Dendritic cell treated with granulocyte-macrophage colony-stimulating factor and Interleukin-4, amounts not matched to agents 40 ng/mL and 50 ng/mL, for 4 days (primary cell): Measurements from ENCODE around the gene MYH13.
A peak's percentile ranks its signal among the peaks of the same experiment; 100 is the strongest.

Source experiments
- H3K27ac Mint-ChIP-seq: one replicate; pipeline ENCODE4 v1.8.0; 2022; ENCODE audit warnings: mild to moderate bottlenecking, mixed read lengths
- H3K27me3 Mint-ChIP-seq: one replicate; pipeline ENCODE4 v1.8.0; 2022; ENCODE audit warnings: mild to moderate bottlenecking, mixed read lengths
- H3K36me3 Mint-ChIP-seq: one replicate; pipeline ENCODE4 v1.8.0; 2022; ENCODE audit warnings: low read depth, mixed read lengths
- H3K4me1 Mint-ChIP-seq: one replicate; pipeline ENCODE4 v1.8.0; 2022; ENCODE audit warnings: low read depth, mixed read lengths
- H3K4me3 Mint-ChIP-seq: one replicate; pipeline ENCODE4 v1.8.0; 2022; ENCODE audit warnings: mild to moderate bottlenecking, moderate library complexity, mixed read lengths
- H3K9me3 Mint-ChIP-seq: one replicate; pipeline ENCODE4 v1.8.0; 2022; ENCODE audit warnings: mixed read lengths
- intact Hi-C: fragments of 100-400 bp; cut with micrococcal nuclease; formaldehyde crosslinking; loops from one replicate; pipeline ENCODE4 v1.15.0; 2022

The MYH13 gene

DNA sequence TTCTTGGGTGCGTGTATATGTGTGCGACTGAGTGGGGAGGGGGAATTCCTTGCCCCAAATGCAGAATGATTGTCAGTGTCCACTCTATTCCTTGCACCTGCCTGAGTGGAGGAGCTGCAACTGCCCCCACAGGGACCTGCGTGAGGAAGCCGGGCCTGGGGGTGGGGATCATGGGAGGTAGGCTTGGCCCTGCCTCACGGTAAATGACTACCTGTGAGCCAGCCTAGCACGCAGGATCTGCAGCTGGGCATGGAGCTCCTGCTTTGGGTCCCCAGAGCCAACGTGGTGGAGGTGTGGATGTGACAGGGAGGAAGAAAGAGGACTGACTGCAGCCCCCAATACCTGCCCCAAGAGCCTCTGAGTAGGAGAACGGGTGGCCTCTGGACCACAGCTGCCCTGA, 97.4 kb downstream of the MYH13 start:
- peaks cover 8% of the 10 kb centered on the region for H3K4me1 Mint-ChIP-seq
- H3K36me3 Mint-ChIP-seq = no peaks in the 10 kb centered on the region
- peaks cover 8% of the 10 kb centered on the region for H3K9me3 Mint-ChIP-seq
- intact Hi-C loops = no loop called here
- H3K4me3 Mint-ChIP-seq = no peak overlapping the region
- H3K27me3 Mint-ChIP-seq = peaks cover 11% of the 10 kb centered on the region
- no peak overlapping the region for H3K27ac Mint-ChIP-seq

DNA sequence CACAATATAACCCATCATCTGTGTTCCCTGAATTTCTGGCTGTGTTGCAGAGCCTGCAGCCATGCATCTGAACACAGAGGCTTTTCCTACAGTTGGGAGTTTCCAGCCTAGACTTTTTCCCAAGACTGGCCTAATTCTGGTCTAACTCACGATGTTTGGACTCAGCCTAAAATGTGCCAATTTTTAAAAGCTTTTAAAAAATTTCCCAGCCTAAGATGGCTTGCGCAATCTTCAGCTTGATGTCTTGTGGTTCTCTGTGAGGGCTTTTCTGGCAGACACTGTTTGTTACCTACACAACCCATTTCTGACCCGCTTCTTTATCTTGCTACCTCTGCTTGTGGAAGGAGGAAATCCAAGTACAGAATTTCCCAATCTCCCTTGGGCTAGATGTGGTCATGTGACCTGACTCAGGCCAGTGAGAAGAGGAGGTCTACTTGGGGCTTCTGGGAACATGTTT, 101.7 kb downstream of the MYH13 start:
- intact Hi-C loops = no loop called here
- H3K9me3 Mint-ChIP-seq = peaks cover 15% of the 10 kb centered on the region
- H3K4me3 Mint-ChIP-seq = no peak overlapping the region
- peaks cover 8% of the 10 kb centered on the region for H3K4me1 Mint-ChIP-seq
- peaks cover 9% of the 10 kb centered on the region for H3K27me3 Mint-ChIP-seq
- H3K27ac Mint-ChIP-seq = no peak overlapping the region
- no peaks in the 10 kb centered on the region for H3K36me3 Mint-ChIP-seq

DNA sequence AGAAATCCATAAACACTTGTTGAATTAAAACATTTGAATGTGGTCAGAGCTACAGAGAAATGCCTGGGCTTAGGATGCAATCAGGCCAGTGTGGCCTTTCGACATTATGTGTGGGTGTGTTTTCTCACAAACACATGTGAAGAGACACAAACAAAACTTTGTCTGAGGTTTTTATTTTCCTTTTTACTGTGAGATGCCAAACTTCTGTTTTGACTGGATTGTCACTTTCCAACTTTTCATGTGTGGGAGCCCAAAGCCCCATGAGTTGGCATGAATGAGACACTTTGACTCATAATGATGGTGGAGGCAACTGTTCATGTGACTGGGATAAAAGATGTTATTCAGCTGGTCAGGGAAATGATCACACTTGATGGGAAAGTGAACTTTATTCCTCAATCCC, 102.5 kb downstream of the MYH13 start:
- intact Hi-C loops = no loop called here
- Mint-ChIP-seq H3K4me3 (no peak overlapping the region), H3K4me1 (peaks cover 8% of the 10 kb centered on the region), H3K9me3 (peaks cover 15% of the 10 kb centered on the region), H3K36me3 (no peaks in the 10 kb centered on the region), H3K27ac (no peak overlapping the region), H3K27me3 (peaks cover 9% of the 10 kb centered on the region)

DNA sequence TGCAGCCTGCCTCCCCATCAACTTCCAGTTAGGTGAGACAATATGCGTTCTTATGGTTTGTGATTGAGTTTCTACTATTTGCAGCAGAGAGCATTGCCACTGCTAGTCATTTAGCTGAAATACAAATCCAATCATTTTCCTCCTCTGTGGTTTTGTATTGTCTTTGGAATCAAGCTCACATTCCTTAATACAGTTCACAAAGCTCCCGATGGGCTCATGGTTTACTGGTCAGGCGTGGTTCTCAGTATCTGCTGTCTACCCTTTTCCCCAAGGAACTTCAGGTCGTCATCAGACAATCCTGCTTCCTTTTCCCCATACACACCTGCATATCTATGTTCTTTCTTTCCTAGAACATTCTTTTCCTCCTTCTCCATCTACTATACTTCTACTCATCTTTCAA, 104.8 kb downstream of the MYH13 start:
- Mint-ChIP-seq H3K4me3 (no peak overlapping the region), H3K27ac (no peak overlapping the region)

DNA sequence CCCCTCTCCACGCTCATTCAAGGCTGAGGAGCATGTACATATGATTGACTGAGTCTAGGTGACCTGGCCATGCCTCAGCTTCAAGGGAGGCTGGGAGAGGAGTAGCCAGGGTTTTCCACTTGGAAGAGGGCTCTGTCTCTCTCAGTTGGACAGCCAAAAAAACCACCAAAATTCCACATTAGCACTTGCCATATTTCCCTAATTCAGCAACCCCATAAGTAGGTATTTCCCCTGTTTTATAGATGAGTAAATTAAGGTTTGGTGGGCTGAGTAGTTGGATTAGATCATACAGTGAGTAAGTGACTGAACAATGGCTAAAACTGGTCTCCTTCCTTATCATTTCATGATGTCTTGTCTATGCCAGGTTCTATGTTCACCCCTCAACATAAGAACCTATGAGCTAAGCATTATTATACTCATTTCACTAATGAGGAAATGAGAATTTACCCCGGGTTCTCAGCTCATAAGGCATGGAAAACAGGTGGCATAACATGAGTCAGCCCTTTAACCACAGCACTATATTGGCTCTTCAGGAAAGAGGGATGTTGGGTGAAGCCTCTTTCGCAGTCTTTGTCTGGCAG, 106.4 kb downstream of the MYH13 start:
- intact Hi-C loops = no loop called here
- Mint-ChIP-seq H3K36me3 (no peaks in the 10 kb centered on the region), H3K9me3 (peaks cover 10% of the 10 kb centered on the region), H3K4me1 (peaks cover 1% of the 10 kb centered on the region), H3K27ac (no peak overlapping the region), H3K4me3 (no peak overlapping the region), H3K27me3 (peaks cover 6% of the 10 kb centered on the region)

More for the DNA sequence above, 104.8 kb downstream of the MYH13 start:
- Mint-ChIP-seq H3K27me3 (peaks cover 10% of the 10 kb centered on the region), H3K9me3 (peaks cover 15% of the 10 kb centered on the region), H3K4me1 (peaks cover 8% of the 10 kb centered on the region), H3K36me3 (no peaks in the 10 kb centered on the region)
- intact Hi-C loops = no loop called here

DNA sequence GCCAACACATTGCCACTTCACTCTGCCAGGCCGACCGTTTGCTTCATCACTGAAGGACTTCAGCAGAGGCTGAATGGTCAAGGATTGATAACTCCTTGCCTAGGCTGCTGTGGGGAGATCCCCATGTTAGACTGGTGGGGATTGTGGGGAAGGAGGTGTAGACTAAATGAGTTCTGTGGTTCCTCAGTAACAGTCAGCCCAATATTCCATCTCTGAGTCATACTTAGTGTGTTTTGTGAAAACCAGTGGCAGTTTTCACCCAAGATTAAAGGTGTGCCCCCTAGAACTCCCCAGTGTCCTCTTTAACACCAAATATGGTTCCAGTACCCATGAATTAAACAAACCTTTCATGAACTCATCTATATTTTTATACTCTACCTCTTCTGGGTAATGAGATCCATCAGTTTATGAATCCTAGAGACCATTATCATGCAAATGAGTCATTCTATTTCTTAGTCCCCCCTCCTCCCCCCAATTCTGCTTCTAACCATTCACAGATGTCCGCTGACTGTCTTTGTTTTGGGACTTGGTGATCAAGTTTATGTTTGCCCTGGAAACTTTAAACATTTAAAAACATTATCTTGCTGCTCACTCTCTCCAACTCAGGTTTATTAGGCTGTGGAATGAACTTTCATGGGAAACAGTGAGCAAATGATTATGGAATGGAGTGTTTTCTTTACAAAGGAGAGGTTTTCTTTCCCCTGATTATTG, 107.6 kb downstream of the MYH13 start:
- Mint-ChIP-seq H3K27ac (no peak overlapping the region), H3K4me3 (no peak overlapping the region), H3K27me3 (peaks cover 14% of the 10 kb centered on the region), H3K9me3 (peaks cover 7% of the 10 kb centered on the region), H3K36me3 (no peaks in the 10 kb centered on the region), H3K4me1 (no peaks in the 10 kb centered on the region)
- intact Hi-C loops = no loop called here

DNA sequence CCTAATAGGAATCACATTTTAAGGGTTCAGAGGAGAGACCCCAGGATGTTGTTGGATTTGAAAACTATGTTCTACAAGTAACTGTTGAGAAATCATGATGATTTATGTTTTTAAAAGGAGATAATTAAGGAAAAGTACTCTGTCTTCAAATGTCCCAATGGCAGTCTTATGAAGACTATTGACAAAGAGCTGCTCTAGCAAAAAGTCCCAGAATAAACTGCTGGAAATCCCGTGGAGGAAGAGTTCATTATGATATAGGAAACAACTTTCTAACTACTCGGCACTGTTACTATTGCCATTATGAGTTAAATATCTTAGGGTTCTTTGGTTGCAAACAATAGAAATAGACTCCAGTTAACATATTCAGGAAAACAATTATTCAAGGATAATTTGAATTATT, 108.8 kb downstream of the MYH13 start:
- H3K4me3 Mint-ChIP-seq = no peak overlapping the region
- H3K27me3 Mint-ChIP-seq = peaks cover 18% of the 10 kb centered on the region
- intact Hi-C loops = no loop called here
- H3K36me3 Mint-ChIP-seq = no peaks in the 10 kb centered on the region
- H3K27ac Mint-ChIP-seq = no peak overlapping the region
- H3K4me1 Mint-ChIP-seq = no peaks in the 10 kb centered on the region
- H3K9me3 Mint-ChIP-seq = peaks cover 7% of the 10 kb centered on the region

DNA sequence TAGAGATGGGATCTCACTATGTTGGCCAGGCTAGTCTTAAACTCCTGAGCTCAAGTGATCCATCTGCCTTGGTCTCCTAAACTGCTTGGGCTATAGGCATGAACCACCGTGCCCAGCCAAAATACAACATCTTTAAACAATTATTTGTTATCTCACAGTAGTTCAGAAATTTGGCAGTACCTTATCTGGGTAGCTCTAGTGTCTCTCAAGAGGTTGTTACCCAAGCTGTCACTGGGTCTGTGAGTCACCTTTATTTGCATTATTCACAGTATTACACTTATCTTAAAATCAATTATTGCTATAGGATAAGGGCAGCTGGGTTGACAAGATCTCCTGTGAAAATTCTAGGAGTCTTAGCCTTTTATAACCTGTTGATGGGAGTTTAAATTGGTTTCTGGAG, 110.4 kb downstream of the MYH13 start:
- intact Hi-C loops = no loop called here
- H3K27ac Mint-ChIP-seq = no peak overlapping the region
- H3K27me3 Mint-ChIP-seq = peaks cover 22% of the 10 kb centered on the region
- peaks cover 4% of the 10 kb centered on the region for H3K9me3 Mint-ChIP-seq
- no peaks in the 10 kb centered on the region for H3K4me1 Mint-ChIP-seq
- H3K4me3 Mint-ChIP-seq = no peak overlapping the region
- no peaks in the 10 kb centered on the region for H3K36me3 Mint-ChIP-seq

DNA sequence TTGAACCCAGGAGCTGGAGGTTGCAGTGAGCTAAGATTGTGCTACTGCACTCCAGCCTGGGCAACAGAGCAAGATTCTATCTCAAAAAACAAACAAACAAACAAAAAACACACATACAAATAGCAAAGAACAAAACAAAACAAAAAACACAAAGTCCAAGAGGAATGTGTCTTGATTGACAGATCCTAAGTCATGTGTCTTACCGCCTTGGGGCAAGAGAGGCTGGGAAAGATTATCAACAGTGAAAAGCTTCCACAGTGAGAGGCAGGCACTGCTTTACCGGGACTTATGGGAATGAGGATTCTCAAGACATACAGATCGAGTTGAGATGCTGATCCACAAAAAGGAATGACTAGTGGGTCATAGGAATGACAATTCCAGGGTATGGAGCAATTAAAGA, 111.7 kb downstream of the MYH13 start:
- H3K36me3 Mint-ChIP-seq = no peaks in the 10 kb centered on the region
- H3K27ac Mint-ChIP-seq = no peak overlapping the region
- peaks cover 22% of the 10 kb centered on the region for H3K27me3 Mint-ChIP-seq
- intact Hi-C loops = no loop called here
- H3K4me3 Mint-ChIP-seq = no peak overlapping the region
- no peaks in the 10 kb centered on the region for H3K9me3 Mint-ChIP-seq
- no peaks in the 10 kb centered on the region for H3K4me1 Mint-ChIP-seq

DNA sequence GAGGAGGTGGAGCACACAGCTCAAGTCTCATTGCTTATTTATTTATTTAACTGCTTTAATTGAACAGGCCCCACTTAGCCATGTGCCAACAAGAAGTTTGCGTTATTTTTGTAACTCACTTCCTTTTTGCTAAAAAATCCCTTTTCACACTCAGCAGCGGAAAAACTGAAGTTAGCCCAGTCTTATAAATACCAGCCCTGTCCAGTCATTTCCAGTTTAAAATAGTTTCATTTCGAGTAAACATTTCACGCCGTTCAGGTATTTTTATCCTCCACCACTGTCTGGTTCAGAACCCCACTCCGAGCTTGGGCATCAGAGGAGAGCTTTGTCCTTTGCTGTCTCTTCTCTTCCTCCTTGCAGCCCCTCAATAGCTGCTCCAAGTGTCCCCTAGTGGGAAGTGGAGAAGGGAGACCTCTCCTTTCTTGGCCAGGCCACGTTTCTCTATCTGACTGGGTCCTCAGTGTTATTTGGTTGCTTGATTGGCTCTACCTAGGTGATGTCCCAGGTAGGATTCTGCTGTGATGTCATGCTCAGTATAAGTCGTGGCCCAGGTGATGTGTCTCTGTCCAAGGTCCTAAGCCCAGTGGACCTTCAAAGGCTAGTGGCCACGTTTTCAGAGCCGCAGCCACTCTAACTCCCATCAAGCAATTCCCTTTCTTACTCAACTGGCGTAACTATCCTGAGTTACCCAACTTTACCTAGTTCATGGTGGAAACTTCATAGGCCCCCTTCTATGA, 121.4 kb downstream of the MYH13 start:
- H3K9me3 Mint-ChIP-seq = no peaks in the 10 kb centered on the region
- H3K27me3 Mint-ChIP-seq = peaks cover 18% of the 10 kb centered on the region
- no peaks in the 10 kb centered on the region for H3K36me3 Mint-ChIP-seq
- intact Hi-C loops = no loop called here
- peak overlapping the region; percentile 72 for H3K4me3 Mint-ChIP-seq
- H3K4me1 Mint-ChIP-seq = peaks cover 7% of the 10 kb centered on the region
- peak overlapping the region; percentile 78 for H3K27ac Mint-ChIP-seq
